H1 (cell line): Measurements from ENCODE around the gene SF3B6.

Source experiments
- ATF2 ChIP-seq: IDR thresholded peaks from 2 replicates; pipeline ENCODE4 v1.6.1; 2012; ENCODE audit warnings: low read length, inconsistent platforms
- BRCA1 ChIP-seq: IDR thresholded peaks from 2 replicates; pipeline ENCODE4 v1.6.1; 2012; ENCODE audit warnings: low read depth, low read length, improper control_type of control experiment
- CEBPB ChIP-seq: IDR thresholded peaks from 2 replicates; pipeline ENCODE4 v1.6.1; 2012; ENCODE audit warnings: low read depth, low read length
- CTCF ChIP-seq, 3 experiments: IDR thresholded peaks; 1 replicate in 2 of 3; 2 replicates in 1 of 3; pipeline versions ENCODE4 v1.5.1 to v1.6.1; 2011; ENCODE audit warnings: low read length in 3 of 3, mild to moderate bottlenecking in 3 of 3, inconsistent platforms in 2 of 3, low read depth in 1 of 3, moderate library complexity in 1 of 3; ENCODE audit not compliant: insufficient read depth in 1 of 3; ENCODE audit errors: control extremely low read depth in 1 of 3
- EP300 ChIP-seq, 2 experiments: IDR thresholded peaks; 1 replicate in 1 of 2; 2 replicates in 1 of 2; pipeline ENCODE4 v1.6.1; 2011 to 2012; ENCODE audit warnings: low read depth in 2 of 2, low read length in 2 of 2, mild to moderate bottlenecking in 2 of 2, borderline replicate concordance in 1 of 2, inconsistent platforms in 1 of 2, moderate library complexity in 1 of 2
- GABPA ChIP-seq: IDR thresholded peaks from 2 replicates; pipeline ENCODE4 v1.6.1; 2011; ENCODE audit warnings: mild to moderate bottlenecking, low read length, moderate library complexity, borderline replicate concordance; ENCODE audit not compliant: insufficient read depth
- HDAC6 ChIP-seq: IDR thresholded peaks from one replicate; pipeline ENCODE4 v1.7.1; 2012; ENCODE audit warnings: low read depth, mild to moderate bottlenecking, inconsistent platforms, low read length, moderate library complexity
- POLR2A ChIP-seq, 2 experiments: IDR thresholded peaks; 1 replicate in 1 of 2; 2 replicates in 1 of 2; pipeline ENCODE4 v1.6.1; 2011; ENCODE audit warnings: low read depth in 2 of 2, low read length in 2 of 2, mild to moderate bottlenecking in 2 of 2; ENCODE audit errors: control extremely low read depth in 1 of 2
- POLR2AphosphoS5 ChIP-seq: IDR thresholded peaks from 2 replicates; pipeline ENCODE4 v1.6.1; 2011; ENCODE audit warnings: low read depth, low read length
- RAD21 ChIP-seq, 2 experiments: IDR thresholded peaks in 1 of 2; conservative IDR thresholded peaks in 1 of 2; 2 replicates each; pipeline ENCODE4 v1.6.1; 2011; ENCODE audit warnings: low read depth in 2 of 2, low read length in 2 of 2, improper control_type of control experiment in 1 of 2, inconsistent platforms in 1 of 2, mild to moderate bottlenecking in 1 of 2, moderate library complexity in 1 of 2
- RNF2 ChIP-seq: fragments of 200-900, 300-1000 bp; sonication (generic); IDR thresholded peaks from 2 replicates; pipeline ENCODE4 v1.7.1; 2016; ENCODE audit warnings: borderline replicate concordance, low read depth, mild to moderate bottlenecking, antibody characterized with exemption, low read length; ENCODE audit not compliant: poor library complexity, severe bottlenecking; ENCODE audit errors: missing control alignments
- SIN3A ChIP-seq, 2 experiments: IDR thresholded peaks in 1 of 2; conservative IDR thresholded peaks in 1 of 2; 2 replicates each; pipeline ENCODE4 v1.6.1; 2011 to 2012; ENCODE audit warnings: low read length in 2 of 2, improper control_type of control experiment in 1 of 2, low read depth in 1 of 2, mild to moderate bottlenecking in 1 of 2

- TF ChIP-seq BRCA1, result no peak
- no peak for TF ChIP-seq RNF2
- no peak for TF ChIP-seq POLR2AphosphoS5
- TF ChIP-seq CTCF (IDR thresholded peaks at IDR 0.05; ENCODE audit: control extremely low read depth in 1 of 3, insufficient read depth in 1 of 3, low read depth in 1 of 3, low read length in 3 of 3), result no peak
- no peak for TF ChIP-seq EP300 (IDR thresholded peaks at IDR 0.05; ENCODE audit: borderline replicate concordance in 1 of 2, low read depth in 2 of 2, low read length in 2 of 2)
- no peak for TF ChIP-seq ATF2
- TF ChIP-seq CEBPB, result no peak
- TF ChIP-seq POLR2A (IDR thresholded peaks at IDR 0.05; ENCODE audit: control extremely low read depth in 1 of 2, low read depth in 2 of 2, low read length in 2 of 2), result no peak
- TF ChIP-seq GABPA, result no peak
- no peak for TF ChIP-seq HDAC6
- no peak for TF ChIP-seq RAD21 (IDR thresholded peaks at IDR 0.05 in 1 of 2, conservative IDR thresholded peaks at IDR 0.05 in 1 of 2; ENCODE audit: low read depth in 2 of 2, low read length in 2 of 2)
- TF ChIP-seq SIN3A (conservative IDR thresholded peaks at IDR 0.05 in 1 of 2, IDR thresholded peaks at IDR 0.05 in 1 of 2; ENCODE audit: low read depth in 1 of 2, low read length in 2 of 2), result no peak
Measured at GRCh38 chr2:24086241-24086640, 10.1 kb upstream of the SF3B6 start.
